Stimulated activated CD4-positive, alpha-beta T cell treated with anti-CD3 and anti-CD28 coated beads, Interleukin-2, amount 100 ng/mL, for 24 hours (primary cell): ENCODE results near the gene LMX1B.
"Not testable (repeated sequence)": the region's sequence is repeated elsewhere in the genome, so short reads cannot be mapped to it uniquely, and the experiment has no call there.

Experiments used
- DNase-seq, 2 donors: peaks; one replicate each; pipeline ENCODE4 v3.0.0-alpha.2; 2020

The LMX1B gene

DNA sequence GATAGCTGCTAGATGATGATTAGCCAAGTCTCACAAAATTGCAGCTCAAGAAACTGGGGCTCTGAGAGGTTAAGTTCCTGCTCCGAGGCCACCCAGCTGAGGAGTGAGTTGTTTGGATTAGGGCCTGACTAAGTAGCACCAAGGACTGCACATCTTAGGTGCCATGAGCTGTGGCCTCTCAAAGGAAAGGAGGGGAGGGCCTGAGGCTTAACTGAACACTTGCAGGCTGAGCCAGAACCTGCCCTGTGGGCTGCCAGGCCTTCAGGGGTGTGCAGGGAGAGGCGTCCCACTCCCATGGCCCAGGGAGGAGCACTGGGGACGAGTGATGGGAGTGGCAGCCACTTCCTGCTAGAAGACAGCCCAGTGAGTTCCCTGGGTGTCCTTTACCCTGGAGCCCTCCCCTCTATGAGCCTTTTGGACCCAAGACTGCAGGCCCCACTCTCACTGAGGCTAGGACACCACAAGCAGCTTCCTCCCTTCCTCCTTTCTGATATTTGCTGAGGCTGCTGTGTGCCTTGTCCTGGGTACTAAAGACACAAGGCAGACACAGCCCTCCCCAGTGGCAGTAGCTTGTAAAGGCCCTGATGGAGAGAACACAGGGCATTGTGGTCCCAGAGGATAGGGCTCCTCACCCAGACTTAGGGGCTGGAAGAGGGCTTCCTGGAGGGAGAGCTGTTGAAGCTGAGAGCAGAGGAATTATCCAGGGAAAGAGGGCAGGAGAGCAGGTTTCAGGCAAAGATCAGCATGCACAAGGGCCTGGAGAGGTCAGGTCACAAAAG, 22.1 kb downstream of the LMX1B start:
- no peak for DNase-seq

DNA sequence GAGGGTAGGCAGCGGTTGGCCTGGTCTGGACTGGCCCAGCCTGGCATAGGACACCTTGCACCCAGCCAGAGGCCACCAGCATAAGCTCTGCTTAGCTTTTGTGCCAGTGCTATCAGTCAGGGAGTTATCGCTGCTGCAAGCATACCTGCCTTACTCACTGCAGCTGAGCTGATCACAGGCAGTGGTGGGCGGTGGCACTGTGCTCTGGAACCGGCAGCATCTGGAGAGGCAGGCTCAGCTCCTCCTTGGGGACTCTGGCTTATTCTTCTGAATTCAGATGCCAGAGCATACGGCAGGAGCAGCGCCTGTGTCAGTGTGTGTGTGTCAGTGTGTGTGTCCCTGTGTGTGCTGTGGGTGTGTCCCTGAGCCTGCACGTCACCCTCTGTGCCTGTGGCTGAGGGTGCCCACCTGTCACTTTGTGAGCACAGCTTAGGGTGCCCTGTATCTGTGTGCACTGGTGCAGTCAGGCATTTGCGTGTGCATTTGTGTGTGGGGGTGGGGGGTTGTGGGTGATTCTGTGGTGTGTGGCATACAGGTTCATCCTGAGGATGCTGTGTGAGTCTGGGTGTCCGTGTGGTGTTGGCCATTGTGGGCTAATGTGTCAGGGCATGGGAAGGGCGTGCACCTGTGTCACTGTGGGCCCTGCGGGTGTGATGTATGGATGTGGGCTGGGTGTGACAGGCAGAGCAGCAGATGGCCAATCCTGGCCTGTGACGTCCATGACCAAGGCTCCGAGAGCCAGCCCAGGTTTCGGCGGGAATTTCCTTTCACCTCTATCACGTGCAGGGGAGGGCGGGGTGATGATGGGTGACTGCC, 23.5 kb downstream of the LMX1B start:
- no peak for DNase-seq

DNA sequence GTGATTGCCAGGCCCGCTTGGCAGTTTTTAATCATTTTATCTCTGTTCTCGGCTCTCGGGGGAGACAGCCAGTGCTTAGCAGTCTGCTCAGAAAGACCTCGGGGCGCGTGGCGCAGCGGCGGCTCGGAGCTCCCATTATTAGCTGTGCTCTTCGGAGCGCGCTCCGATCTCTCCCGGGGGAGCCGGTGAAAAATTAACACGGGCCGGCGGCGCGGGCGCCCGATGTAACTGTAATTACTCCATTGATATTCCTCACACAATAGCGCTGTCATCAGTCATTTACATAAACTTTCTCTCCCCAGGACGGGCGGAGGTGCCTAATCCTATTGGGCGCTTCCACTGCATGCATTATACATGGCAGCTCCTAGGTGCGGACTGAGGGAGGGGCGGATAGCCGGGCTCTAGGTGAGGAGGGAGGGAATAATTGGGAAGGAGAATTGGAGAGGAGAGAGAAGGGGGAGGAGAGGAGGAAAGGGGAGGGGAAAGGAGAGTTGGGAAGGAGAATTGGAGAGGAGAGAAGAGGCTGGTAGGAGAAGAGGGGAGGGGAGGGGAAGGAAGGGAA, 24.9 kb downstream of the LMX1B start:
- DNase-seq = no peak

DNA sequence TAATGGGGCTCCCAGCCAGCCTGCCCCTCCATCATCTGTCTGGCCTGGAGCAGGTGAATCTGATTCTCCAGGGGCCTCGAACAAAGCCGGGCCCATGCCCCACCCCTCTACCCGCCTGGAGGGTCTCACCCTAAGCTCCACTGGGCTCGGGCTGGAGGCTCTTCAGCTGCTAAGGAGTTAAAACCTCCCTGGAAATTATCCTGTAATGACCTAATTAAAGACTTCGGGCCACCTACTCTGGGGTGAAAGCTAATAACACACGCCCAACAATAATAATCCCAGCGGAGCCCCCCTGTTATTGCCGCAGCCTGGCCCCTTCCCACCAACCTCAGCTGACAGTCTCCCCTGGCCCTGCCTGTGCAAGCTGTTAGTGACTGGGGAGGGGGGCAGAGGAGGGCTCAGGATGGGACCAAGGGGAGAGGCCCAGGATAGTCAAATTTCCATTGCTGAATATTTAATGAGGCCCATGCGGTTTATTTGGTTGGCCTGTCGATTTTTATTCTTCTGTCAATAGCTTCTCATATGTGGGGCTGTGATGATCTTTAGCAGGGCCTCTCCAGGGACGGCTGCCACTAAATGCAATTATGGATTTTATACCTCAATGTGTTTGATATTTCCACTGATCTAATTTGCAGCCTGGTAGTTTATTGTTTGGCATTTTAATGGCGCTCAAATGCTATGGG, 25.7 kb downstream of the LMX1B start:
- no peak for DNase-seq

DNA sequence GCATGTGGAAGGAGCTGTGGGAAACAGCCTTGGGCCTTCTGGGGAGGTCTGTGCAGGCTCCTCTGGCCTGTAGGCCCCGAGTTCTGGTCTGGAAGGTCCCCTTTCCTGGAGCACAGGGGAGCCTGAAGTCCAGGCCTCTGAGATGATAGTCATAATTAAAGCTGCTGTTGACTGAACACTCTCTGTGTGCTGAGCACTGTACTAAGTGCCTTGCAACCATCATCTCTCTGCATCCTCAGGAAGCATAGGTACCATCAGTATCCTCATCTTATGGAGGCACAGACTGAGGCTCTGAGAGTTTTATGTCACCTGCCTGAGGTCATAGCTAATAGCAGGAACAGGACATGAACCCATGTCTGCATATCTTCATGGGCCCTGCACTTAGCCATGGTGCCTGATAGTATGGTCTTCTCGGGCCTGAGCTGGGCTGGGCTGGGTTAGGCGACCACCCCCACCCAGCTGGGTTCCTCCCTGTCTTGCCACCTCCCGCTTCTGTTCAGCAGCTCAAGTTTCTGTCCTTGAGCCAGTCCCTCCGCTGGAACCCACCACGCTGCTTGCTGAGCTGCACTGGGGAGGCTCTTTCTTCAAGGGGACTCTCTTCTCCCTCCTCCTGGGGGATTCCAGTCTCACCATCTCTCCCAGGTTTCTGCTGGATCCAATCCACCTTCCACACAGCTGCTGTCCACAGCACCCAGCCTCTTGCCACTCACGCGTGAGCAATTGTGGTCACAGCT, 27.6 kb downstream of the LMX1B start:
- DNase-seq = no peak

DNA sequence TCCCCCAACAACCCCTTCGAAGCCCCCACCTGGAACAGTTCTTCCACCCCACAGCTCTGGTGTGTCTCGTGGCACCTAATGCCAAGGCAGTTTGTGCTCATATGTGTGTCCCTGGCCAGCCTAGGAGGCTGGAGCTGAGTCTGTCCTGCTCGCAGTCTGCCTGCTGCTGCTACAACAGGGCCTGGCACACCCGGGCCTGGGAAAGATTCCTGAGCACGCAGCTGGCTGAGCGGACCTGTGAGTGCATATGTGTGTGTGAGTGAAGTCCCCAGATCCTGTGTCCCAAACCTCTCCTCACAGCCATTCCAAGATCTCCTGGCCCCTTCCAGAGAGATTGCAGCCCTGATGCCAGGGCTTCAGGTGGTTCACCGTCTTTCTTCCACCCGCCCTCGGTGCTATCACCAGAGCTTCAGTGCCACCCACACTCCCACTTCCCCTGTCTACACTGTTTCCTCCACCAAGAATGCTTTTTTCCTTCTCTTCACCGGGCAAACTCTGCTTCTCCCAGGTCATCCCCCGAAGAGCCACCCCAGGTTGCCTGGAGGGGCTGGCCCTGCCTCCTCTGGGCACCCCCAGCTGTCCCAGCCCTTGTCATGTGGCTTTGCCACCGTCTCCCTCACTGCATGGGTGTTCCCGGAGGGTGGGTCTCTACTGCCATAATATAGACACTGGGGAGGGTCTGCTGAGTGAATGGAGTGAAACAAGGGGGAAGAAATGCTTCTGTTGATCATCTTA, 28.4 kb downstream of the LMX1B start:
- DNase-seq = no peak

DNA sequence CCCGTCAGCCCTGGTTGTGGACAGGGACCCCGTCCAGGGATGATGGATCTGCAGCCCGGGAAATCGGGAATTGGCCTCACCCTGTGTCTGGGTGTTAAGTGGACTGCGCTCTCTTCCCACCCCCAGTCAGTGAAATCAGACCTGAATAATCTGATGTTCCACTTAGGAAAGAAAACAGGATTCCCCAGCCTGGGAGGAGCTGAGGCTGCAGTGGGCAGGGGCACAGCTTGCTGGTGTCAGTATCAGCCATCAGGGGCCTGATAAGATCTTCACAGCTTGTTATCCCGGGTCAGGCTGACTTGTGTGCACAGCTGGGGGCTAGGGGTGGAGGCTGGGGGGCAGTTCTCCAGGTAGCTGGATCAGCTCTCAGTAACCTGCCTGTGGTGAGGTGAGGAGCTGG, 29.1 kb downstream of the LMX1B start:
- DNase-seq = no peak

DNA sequence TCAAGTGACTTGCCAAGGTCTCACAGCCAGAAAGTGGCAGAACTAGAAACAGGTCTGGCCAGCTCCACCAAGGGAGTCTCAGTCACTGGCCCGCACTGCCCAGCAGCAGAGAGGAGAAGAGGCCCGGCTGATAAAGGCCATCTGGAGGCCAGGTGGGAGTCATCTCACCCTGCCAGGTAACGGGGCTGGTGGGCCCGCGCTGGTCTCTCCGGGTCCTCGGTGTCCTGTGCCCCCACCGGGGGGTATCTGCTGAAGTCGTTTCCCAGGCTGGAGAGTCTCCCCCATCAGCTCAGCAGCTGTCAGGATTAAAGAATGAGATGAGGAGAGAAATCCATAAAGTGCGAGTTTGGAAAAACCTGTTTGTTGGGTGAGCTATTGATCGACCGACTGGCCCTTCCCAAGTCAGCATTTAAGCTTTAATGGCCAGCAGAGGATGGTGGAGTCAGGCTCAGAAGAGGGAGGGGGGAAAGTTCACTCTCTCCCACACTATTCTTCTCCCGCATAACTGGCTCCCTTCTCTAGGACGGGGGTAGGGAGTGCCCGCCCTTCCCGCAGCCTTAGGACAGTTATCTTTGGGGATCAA, 30.3 kb downstream of the LMX1B start:
- no peak for DNase-seq

DNA sequence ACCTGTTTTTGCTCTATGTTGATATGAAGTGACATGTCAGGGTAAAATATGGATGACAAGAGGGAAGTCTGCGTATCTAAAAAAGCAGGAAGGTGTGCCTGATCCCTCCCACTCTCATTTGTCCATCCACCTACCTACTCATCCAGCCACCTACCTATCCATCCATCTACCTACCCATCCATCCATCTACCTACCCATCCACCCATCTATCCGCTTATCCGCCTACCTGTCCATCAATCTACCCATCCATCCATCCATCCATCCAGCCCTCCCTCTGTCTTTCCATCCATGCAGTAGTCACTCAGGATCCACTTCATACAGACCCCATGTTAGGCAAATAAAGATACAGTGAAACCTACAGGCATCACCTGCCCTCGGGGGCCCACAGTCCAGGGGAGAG, 32.4 kb downstream of the LMX1B start:
- DNase-seq = no peak

DNA sequence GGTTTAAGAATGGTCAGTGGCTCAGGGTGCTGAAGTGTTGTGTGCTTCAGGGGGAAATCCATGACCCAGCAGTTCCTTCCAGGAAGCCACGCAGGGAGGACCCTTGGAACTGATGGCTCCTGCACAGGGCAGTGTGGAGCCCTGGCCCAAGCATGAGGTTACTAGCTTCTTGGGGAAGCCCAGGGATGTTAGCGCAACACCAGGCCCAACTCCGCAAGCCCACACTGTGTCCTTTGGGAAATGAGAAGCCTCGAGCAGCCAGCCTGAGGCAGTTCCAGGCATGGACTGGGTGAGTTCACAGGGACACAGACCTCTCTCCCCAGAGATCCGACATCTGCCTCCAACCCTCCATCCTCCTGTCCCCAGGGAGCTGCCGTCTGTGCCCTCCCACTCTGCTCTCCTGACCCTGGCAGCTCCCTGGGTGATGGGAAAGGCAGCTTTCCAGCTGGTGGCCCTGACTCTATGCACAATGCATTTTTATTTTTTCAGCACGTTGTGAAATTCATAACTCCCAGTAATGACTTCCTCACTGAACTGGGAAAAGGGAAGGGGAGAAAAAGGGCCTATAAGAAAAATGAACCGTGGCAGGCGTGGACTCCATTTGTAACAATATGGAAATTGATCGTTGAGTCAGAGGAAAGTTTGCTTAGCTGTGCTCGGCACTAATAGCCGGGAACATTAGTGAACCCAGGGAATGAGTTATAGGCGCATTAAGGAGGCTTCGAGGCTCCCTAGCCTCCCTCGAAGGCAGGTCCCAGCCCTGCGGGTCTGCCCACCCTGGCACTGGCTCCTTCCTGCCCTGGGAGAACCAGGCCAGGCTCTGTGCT, 34.1 kb downstream of the LMX1B start:
- no peak for DNase-seq

DNA sequence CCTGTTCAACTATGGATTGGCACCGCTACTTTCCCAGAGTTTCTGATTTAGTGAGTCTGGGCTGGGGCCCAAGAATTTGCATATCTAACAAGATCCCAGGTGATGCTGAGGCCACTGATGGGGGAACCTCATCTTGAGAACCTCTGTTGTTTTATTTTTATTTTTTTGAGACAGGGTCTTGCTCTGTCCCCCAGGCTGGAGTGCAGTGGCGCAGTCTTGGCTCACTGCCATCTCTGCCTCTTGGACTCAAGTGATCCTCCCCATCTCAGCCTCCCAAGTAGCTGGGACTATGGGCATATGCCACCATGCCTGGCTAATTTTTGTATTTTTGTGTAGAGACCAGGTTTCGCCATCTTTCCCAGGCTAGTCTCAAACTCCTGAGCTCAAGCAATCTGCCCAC, 35.7 kb downstream of the LMX1B start:
- no peak for DNase-seq

DNA sequence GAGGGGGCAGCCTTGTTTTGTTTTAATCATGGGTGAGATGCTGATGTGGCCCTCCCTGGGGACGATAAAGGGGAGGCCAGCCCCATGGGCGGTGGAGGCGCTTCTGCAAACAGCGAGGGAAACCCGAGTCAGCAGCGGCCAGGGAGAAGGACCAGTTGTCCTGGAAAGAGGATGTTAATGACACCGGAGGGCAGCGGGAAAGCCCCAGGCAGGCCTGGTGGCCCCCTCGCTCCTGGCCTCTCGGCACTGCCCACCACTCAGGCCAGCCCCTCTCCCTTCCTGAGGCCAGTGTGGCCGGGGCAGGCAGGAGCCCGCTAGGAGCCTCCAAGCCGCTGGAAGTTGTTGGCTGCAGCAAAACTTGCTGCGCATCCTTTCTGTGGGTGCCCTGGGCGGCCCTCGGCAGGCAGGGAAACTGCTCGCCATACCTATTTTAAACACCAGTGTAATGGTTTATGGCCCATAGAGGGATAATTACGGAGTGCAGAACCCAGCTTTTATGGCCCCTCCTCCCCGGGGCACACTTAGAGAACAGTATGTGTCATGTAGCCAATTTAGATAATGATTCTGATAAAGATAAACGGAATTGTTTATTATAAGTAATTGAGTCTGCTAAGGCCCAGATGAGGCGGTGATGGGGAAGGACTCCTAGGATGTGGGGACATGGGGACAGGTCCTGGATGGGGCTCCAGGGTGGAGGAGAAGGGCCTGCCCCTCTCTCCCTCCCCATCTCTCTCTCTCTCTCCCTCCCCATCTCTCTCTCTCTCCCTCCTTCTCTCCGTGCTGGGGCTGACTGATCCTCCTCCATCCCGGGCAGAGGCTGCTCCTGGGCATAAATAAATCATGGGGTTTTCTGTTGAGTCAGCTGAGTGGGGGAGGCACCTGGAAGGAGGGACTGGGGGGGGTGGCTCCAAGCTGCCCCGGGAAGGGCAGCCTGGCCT, 36.9 kb downstream of the LMX1B start:
- no peak for DNase-seq

DNA sequence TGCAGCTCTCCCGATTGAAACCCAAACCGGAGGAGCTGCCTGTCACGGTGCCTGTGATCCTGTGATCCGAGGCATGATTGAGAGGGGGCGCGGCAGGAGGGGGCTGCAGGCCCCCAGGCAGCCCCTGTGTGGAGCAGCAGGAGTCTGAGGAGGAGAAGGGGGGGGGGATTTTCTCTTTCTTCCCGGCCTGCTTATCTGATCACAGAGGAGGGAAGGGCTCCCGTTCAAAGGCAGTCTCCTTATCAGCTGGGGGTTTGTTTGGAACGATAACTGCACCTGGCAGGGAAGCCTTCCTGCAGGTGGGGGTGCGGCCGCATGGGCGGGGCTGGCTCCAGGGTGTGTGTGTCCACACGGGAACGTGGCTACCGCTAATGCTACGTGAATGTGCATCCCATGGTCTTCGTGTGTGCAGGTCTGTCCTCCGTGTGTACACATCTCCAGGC, 38.4 kb downstream of the LMX1B start:
- DNase-seq = no peak

DNA sequence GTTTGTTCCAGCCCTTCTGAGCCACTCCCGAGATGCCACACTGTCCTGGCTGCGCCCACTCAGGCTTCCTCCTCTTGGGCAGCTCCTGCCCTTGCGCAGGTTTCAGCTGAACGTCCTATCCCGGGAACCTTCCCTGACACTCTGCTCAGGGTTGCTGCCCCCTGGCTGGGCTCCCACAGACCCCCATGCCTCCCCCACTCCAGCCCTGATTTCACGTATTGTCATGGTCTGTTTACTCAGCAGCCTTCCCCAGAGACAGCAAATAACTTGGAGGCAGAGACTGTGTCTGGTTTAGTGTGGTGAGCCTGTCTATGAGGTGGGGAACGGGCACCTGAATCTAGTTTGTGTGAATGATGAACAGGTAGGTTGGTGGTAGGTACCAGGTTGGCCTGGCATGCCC, 40.4 kb downstream of the LMX1B start:
- DNase-seq = no peak

DNA sequence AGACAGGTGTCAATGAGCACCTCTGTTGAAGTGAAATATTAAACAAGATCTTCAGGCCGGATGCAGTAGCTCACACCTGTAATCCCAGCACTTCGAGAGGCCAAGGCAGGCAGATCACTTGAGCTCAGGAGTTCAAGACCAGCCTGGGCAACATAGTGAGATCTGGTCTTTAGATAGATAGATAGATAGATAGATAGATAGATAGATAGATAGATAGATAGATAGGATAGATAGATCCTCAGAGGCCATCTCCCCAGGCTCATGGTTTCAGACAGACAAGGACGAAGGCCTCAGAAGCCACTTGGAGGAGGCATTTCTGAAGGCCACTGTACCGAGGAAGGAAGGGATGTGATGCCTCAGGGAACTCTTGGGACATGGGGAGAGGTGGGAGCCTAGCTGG, 42.5 kb downstream of the LMX1B start:
- DNase-seq = not testable (repeated sequence)

DNA sequence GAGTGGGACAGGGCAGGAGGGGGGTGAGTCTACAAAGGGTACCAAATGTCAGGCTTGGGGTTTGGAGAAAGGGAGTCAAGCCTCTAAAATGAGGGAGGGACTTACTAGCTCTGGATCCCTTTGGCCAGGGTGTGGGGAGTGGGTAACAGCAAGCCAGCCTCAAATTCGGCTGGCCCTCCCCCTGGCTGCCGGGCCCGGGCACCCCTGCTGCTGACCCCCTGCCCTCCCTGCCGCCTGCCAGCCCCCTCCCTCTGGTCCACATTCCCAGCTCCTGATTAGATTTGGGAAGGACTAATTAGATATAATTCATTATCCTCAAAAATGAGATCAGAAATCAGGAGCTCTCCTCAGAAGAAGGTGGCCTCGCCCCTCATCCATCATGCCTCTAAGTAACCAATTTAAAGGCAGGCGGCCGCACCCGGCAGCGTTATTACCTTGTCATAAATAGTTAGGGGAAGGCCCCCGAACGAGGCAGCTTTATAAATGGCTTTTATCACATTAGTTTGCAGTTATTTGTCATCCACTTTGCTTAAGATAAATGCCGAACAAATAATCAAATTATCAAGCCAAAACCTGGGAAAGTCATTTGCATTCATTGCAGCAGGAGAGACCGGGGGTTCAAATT, 44.6 kb downstream of the LMX1B start:
- DNase-seq = no peak

DNA sequence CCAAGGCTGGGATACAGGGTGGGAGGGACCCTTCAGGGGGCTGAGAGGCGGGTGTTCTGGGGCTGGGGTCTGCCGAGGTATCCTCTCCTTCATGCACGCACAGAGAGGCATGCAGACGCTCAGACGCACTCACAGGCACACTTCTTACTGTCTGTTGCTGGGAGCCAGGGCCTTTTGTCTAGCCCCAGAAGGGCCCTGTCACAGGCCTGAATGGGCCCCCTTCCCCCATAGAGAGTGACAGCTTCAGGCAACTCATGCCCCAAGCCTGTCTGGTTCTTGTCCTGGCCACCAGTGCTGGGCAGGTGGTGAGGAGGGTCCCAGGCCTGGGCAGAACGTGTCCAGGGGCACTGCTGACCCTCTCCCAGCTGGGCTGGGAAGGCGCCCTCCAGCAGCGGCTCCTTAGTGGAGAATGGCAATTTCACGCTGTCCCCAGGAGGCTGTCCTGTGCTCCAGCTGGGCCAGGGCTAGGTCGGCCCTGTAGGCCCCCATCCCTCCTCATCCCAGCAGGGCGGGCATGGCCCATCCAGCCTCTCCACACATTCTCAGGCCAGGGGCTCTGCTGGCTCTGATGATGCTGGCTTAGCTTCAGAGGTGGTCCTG, 45.3 kb downstream of the LMX1B start:
- DNase-seq = no peak

DNA sequence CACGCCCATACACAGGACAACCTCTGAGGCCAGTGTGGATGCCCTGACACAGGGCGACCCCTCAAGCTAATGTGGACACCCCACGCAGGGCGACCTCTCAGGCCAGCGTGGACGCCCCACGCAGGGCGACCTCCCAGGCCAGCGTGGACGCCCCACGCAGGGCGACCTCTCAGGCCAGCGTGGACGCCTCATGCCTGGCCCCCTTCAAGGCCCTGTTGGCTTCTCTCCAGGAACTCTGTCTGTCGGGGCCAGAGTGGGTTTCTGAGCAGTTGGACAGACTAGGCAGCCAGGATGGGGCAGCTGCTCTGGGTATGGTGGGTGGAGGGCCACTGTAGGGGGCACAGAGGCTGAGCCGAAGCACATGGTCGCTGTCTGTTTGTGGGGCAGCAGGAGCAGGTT, 47.4 kb downstream of the LMX1B start:
- no peak for DNase-seq
